SK-N-MC (cell line): ENCODE results near the gene OR8A1.

ENCODE experiments used
- DNase-seq: peaks from one replicate; pipeline ENCODE4 v3.0.0-alpha.2; 2011; ENCODE audit warnings: low read depth, low spot score
- H3K27ac ChIP-seq: fragments of 200-600 bp; sonication (generic); 2 replicates; pipeline ENCODE4 v1.5.1; 2016; ENCODE audit warnings: mixed run types
- H3K36me3 ChIP-seq: fragments of 200-600 bp; sonication (generic); 2 replicates; pipeline ENCODE4 v1.6.1; 2017; ENCODE audit warnings: antibody characterized with exemption, low read length, mixed read lengths; ENCODE audit not compliant: insufficient read depth
- H3K4me3 ChIP-seq: fragments of 200-600 bp; sonication (generic); 2 replicates; pipeline ENCODE4 v1.5.1; 2016
- H3K9ac ChIP-seq: fragments of 200-600 bp; sonication (generic); 2 replicates; pipeline ENCODE4 v1.8.0; 2017; ENCODE audit warnings: mixed run types, mixed read lengths; ENCODE audit not compliant: insufficient read length
- H3K9me3 ChIP-seq: fragments of 200-600 bp; sonication (generic); 2 replicates; pipeline ENCODE4 v1.6.1; 2017; ENCODE audit warnings: low read depth, mild to moderate bottlenecking, antibody characterized with exemption, low read length, moderate library complexity, mixed read lengths
- EZH2 ChIP-seq: fragments of 200-600 bp; sonication (generic); IDR thresholded peaks from one replicate; pipeline ENCODE4 v1.6.1; 2017; ENCODE audit warnings: antibody characterized with exemption
- FOXP2 ChIP-seq: optimal IDR thresholded peaks from 2 replicates; pipeline ENCODE3; 2011; ENCODE audit warnings: mild to moderate bottlenecking, moderate library complexity; ENCODE audit not compliant: insufficient read depth; ENCODE audit errors: extremely low read length, control extremely low read depth
- POLR2AphosphoS5 ChIP-seq: IDR thresholded peaks from 2 replicates; pipeline ENCODE4 v1.6.1; 2012; ENCODE audit warnings: mild to moderate bottlenecking, low read depth, low read length, borderline replicate concordance

OR8A1 gene

GRCh38 chr11:124569697-124570096, at the start of gene OR8A1:
Gene OR8A1, plus strand, starts transcription at chr11:124569997. Its CDS starts 123 bp downstream, at chr11:124570120.
- H3K4me3 ChIP-seq, result no peak within 1 kb of the TSS
- no peak for DNase-seq
- no peak within 1 kb of the TSS for H3K27ac ChIP-seq
- H3K9ac ChIP-seq, result no peak within 1 kb of the TSS
- TF ChIP-seq FOXP2 (no peak), EZH2 (no peak), POLR2AphosphoS5 (no peak)
- no peaks in the 10 kb centered on the region for H3K9me3 ChIP-seq
- H3K36me3 ChIP-seq, result no peaks in the 10 kb centered on the region

GRCh38 chr11:124520550-124520854, 49.3 kb upstream of the OR8A1 start:
- H3K27ac ChIP-seq, result no peak overlapping the region
- no peak overlapping the region for H3K4me3 ChIP-seq
- H3K36me3 ChIP-seq, result no peaks in the 10 kb centered on the region
- DNase-seq, result no peak
- no peak for TF ChIP-seq FOXP2
- TF ChIP-seq EZH2, result no peak
- no peak for TF ChIP-seq POLR2AphosphoS5
- H3K9ac ChIP-seq, result no peak overlapping the region
- H3K9me3 ChIP-seq, result no peaks in the 10 kb centered on the region

DNA sequence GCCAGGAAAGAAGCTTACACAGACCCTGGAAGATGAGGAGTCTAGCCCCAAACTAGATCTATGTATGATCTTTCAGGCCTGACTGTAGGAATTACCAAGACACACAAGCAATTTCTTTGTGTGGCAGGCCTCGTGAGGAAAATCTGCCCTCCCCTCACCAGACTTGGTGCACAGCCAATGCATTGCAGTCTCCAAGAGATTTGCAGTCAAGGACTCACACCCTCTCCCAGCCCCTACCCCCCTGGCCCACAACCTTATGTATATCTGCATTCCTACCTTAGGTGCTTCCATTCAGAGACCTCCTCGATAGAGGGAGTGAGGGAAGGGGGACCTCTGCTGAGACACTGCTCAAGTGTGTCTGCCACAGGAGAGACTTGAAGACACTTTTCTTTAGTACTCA, 36.2 kb upstream of the OR8A1 start:
- Histone ChIP-seq H3K27ac (no peak overlapping the region), H3K36me3 (no peaks in the 10 kb centered on the region), H3K9ac (no peak overlapping the region), H3K9me3 (no peaks in the 10 kb centered on the region), H3K4me3 (no peak overlapping the region)
- DNase-seq, result no peak
- TF ChIP-seq FOXP2, result no peak
- TF ChIP-seq EZH2, result no peak
- TF ChIP-seq POLR2AphosphoS5, result no peak

DNA sequence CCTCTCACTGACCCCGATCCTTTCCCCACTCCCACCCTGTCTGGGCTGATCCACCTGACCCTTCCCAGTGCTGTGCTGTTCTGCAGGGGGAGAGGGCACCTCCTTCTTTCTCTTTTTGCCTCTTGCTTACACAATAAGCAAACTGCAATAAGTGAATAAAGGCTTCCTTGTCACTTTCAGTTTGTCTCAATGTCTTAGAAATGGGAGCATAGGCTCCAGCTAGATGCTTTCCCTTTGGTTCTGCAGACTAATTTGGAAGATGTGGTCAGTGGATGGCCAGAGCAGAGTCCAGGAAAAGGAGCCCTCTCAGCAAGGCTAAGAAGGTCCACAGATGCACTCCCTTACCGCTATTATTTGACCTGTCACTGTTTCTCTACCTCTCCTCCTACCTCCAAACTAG, 35.7 kb upstream of the OR8A1 start:
- no peak overlapping the region for H3K4me3 ChIP-seq
- no peak overlapping the region for H3K9ac ChIP-seq
- no peak overlapping the region for H3K27ac ChIP-seq
- no peak for DNase-seq
- no peaks in the 10 kb centered on the region for H3K36me3 ChIP-seq
- H3K9me3 ChIP-seq, result no peaks in the 10 kb centered on the region
- TF ChIP-seq POLR2AphosphoS5, result no peak
- TF ChIP-seq FOXP2, result no peak
- TF ChIP-seq EZH2, result no peak

- no peaks in the 10 kb centered on the region for H3K9me3 ChIP-seq
- no peaks in the 10 kb centered on the region for H3K36me3 ChIP-seq
- DNase-seq, result no peak
- no peak overlapping the region for H3K9ac ChIP-seq
- TF ChIP-seq FOXP2 (no peak), EZH2 (no peak), POLR2AphosphoS5 (no peak)
- no peak overlapping the region for H3K27ac ChIP-seq
- H3K4me3 ChIP-seq, result no peak overlapping the region
Observed at GRCh38 chr11:124535552-124536232, 34.1 kb upstream of the OR8A1 start.

DNA sequence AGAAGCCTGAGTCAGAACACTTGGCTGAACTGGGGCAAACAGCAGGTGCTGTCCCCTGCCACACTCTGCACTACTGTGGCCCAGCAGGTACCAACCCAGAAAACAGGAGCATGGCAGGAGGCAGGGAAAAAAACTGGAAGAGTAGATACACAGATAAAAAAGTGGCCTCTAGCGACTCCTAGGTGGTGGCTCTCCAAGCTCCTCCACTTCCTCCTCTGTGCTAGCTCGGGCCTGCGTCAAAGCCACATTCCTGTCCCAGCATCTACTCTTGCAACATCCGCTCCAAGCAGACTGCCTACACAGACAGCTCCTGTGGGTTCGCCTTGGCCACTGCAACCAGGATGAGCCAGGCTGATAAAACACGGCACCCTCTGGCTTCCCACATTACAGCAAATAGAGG, 33.3 kb upstream of the OR8A1 start:
- Histone ChIP-seq H3K36me3 (no peaks in the 10 kb centered on the region), H3K9me3 (no peaks in the 10 kb centered on the region), H3K9ac (no peak overlapping the region), H3K27ac (no peak overlapping the region), H3K4me3 (no peak overlapping the region)
- TF ChIP-seq EZH2 (no peak), FOXP2 (no peak), POLR2AphosphoS5 (no peak)
- DNase-seq, result no peak

DNA sequence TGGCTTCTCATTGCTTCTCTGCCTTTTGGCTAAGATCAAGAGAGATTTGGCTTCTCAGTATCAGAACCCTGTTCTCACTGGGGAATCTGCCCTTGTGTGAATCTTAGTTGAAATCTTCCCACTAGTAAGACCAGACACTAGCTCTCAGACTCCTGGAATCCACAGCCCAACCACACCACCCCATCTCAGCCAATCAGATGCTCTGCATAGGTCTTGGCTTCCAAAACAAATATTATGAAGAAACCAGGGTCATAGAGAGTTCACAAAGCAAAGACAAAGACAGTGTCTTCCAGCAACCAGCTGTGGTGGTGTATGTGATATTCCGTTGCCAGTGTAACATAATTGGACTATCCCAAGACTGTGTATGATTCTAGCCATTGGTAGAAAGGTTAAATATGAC, 31.8 kb upstream of the OR8A1 start:
- Histone ChIP-seq H3K9me3 (no peaks in the 10 kb centered on the region), H3K27ac (no peak overlapping the region), H3K9ac (no peak overlapping the region), H3K36me3 (no peaks in the 10 kb centered on the region), H3K4me3 (no peak overlapping the region)
- no peak for DNase-seq
- TF ChIP-seq EZH2, result no peak
- TF ChIP-seq POLR2AphosphoS5, result no peak
- TF ChIP-seq FOXP2, result no peak

DNA sequence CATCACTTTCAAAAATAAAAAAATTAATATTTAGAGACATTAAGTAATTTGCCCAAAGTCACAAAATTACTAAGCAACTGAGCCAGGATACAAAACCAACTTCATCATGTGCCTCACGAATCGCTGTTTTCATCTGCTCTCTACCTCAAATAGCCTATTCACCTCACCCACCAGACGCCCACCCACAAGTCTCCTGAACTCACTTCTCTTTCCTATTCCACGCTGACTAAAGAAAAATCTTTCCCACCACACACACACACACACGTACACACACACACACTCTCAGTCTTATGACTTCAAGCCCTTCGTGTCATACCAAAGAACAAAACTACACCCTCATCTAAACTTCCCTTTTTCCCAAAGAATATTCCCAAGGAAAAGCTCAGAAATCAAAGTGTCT, 28.6 kb upstream of the OR8A1 start:
- no peak for TF ChIP-seq EZH2
- TF ChIP-seq FOXP2, result no peak
- no peak for TF ChIP-seq POLR2AphosphoS5
- no peak overlapping the region for H3K27ac ChIP-seq
- H3K4me3 ChIP-seq, result no peak overlapping the region
- no peaks in the 10 kb centered on the region for H3K36me3 ChIP-seq
- no peak overlapping the region for H3K9ac ChIP-seq
- H3K9me3 ChIP-seq, result no peaks in the 10 kb centered on the region
- no peak for DNase-seq

- TF ChIP-seq POLR2AphosphoS5, result no peak
- no peak for TF ChIP-seq EZH2
- TF ChIP-seq FOXP2, result no peak
- no peak overlapping the region for H3K9ac ChIP-seq
- no peaks in the 10 kb centered on the region for H3K9me3 ChIP-seq
- DNase-seq, result no peak
- H3K4me3 ChIP-seq, result no peak overlapping the region
- H3K36me3 ChIP-seq, result no peaks in the 10 kb centered on the region
- H3K27ac ChIP-seq, result no peak overlapping the region
Observed at GRCh38 chr11:124543145-124543544, 26.7 kb upstream of the OR8A1 start.
